Neural progenitor cell (in vitro differentiated cells): ENCODE measurements around the gene TNS3. TPM values are rescaled to one million over a fixed set of nuclear protein-coding genes. Genes with fewer than 3 reads are reported as not detected.

ENCODE experiments used
- DNase-seq: peaks from one replicate; pipeline ENCODE4 v3.0.0-alpha.2; 2016; ENCODE audit warnings: low spot score
- H2AFZ ChIP-seq: fragments of 200-600 bp; sonication (generic); replicated peaks from 2 replicates; pipeline ENCODE4 v1.6.1; 2016; ENCODE audit warnings: antibody characterized with exemption
- H3F3A ChIP-seq: fragments of 200-600 bp; sonication (generic); 2 replicates; pipeline ENCODE4 v1.6.1; 2016; ENCODE audit warnings: antibody characterized with exemption, low read depth
- H3K27ac ChIP-seq: fragments of 200-600 bp; sonication (generic); 2 replicates; pipeline ENCODE4 v1.5.1; 2016; ENCODE audit warnings: mild to moderate bottlenecking
- H3K27me3 ChIP-seq: fragments of 200-600 bp; sonication (generic); 2 replicates; pipeline ENCODE4 v1.6.1; 2016; ENCODE audit warnings: mild to moderate bottlenecking, moderate library complexity
- H3K36me3 ChIP-seq: fragments of 200-600 bp; sonication (generic); 2 replicates; pipeline ENCODE4 v1.5.1; 2016
- H3K4me1 ChIP-seq: fragments of 200-600 bp; sonication (generic); 2 replicates; pipeline ENCODE4 v1.6.1; 2016; ENCODE audit warnings: mixed run types
- H3K4me2 ChIP-seq: fragments of 200-600 bp; sonication (generic); 2 replicates; pipeline ENCODE4 v1.6.1; 2016
- H3K4me3 ChIP-seq: fragments of 200-600 bp; sonication (generic); 2 replicates; pipeline ENCODE4 v1.5.1; 2016
- H3K79me2 ChIP-seq: fragments of 200-600 bp; sonication (generic); 2 replicates; pipeline ENCODE4 v1.6.1; 2016; ENCODE audit warnings: low read depth
- H3K9ac ChIP-seq: fragments of 200-600 bp; sonication (generic); 2 replicates; pipeline ENCODE4 v1.6.1; 2016
- H3K9me3 ChIP-seq: fragments of 200-600 bp; sonication (generic); 2 replicates; pipeline ENCODE4 v1.5.1; 2016; ENCODE audit warnings: low read depth
- H4K20me1 ChIP-seq: fragments of 200-600 bp; sonication (generic); 2 replicates; pipeline ENCODE4 v1.6.1; 2016; ENCODE audit warnings: low read depth
- H3K27ac Mint-ChIP-seq: 3 replicates; pipeline ENCODE4 v1.8.0; 2021; ENCODE audit warnings: mixed read lengths
- H3K27me3 Mint-ChIP-seq: 2 replicates; pipeline ENCODE4 v1.8.0; 2022; ENCODE audit warnings: low read depth, mild to moderate bottlenecking, inconsistent platforms, moderate library complexity, mixed read lengths; ENCODE audit not compliant: insufficient read depth
- H3K36me3 Mint-ChIP-seq: 3 replicates; pipeline ENCODE4 v1.8.0; 2021; ENCODE audit warnings: mixed read lengths
- H3K4me1 Mint-ChIP-seq: 3 replicates; pipeline ENCODE4 v1.8.0; 2021; ENCODE audit warnings: mixed read lengths
- H3K4me3 Mint-ChIP-seq: 3 replicates; pipeline ENCODE4 v1.8.0; 2021; ENCODE audit warnings: mild to moderate bottlenecking, moderate library complexity, mixed read lengths
- H3K9me3 Mint-ChIP-seq: 3 replicates; pipeline ENCODE4 v1.8.0; 2020; ENCODE audit warnings: mixed read lengths
- EZH2 ChIP-seq: fragments of 200-600 bp; sonication (generic); IDR thresholded peaks from 2 replicates; pipeline ENCODE4 v1.6.1; 2017; ENCODE audit warnings: antibody characterized with exemption, mild to moderate bottlenecking, moderate library complexity
- EZH2phosphoT487 ChIP-seq: fragments of 200-600 bp; sonication (generic); IDR thresholded peaks from 2 replicates; pipeline ENCODE4 v1.6.1; 2017; ENCODE audit warnings: antibody characterized with exemption
- total RNA-seq: library from RNA; depleted of rRNA; stranded (reverse); fragments of >200 nt; gene quantifications from 2 replicates; pipeline ENCODE4 v1.2.3, GENCODE V29; 2015; ENCODE audit warnings: low replicate concordance
- TF ChIP-seq, protein P1 (sequence below): fragments of 200-600 bp; sonication (generic); IDR thresholded peaks from 2 replicates; pipeline ENCODE4 v1.5.1; 2017; ENCODE audit warnings: antibody characterized with exemption, mild to moderate bottlenecking

TNS3 gene
- total RNA-seq, 1 donor from 2014 or later: 15.0 TPM

DNA sequence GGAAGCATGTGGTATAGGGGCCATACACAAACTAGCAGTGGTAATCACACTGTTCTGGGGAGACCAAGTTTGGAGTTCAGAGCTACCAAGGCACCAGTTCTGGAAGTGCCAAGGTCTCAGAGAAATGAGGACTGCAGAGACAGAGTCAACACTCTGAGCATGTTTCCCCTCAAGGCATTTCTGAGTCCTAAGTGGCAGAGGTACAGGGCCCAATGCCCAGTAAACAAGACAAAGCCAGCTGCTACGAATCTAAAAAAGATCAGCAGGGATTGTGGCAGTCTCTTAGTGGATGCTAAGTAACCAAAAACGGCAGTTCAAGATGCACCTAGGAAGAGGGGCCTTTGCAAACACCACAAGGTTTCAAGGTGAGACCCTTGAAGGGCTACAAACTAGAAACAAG lies 271.9 kb downstream of the TNS3 start:
- no peak overlapping the region for H2AFZ ChIP-seq
- Mint-ChIP-seq H3K4me3 (no peak overlapping the region), H3K27me3 (peaks cover 2% of the 10 kb centered on the region), H3K9me3 (peaks cover 7% of the 10 kb centered on the region), H3K27ac (no peak overlapping the region), H3K4me1 (peaks cover 13% of the 10 kb centered on the region), H3K36me3 (peaks cover 14% of the 10 kb centered on the region)
- H3K79me2 ChIP-seq: no peaks in the 10 kb centered on the region
- H3K36me3 ChIP-seq: no peaks in the 10 kb centered on the region
- H3K9ac ChIP-seq: no peak overlapping the region
- no peak overlapping the region for H3K4me3 ChIP-seq
- peaks cover 16% of the 10 kb centered on the region for H3K4me1 ChIP-seq
- H3K27me3 ChIP-seq: no peaks in the 10 kb centered on the region
- H3K4me2 ChIP-seq: no peak overlapping the region
- no peak overlapping the region for H3K27ac ChIP-seq
- H3F3A ChIP-seq: no peaks in the 10 kb centered on the region
- no peak for DNase-seq
- H4K20me1 ChIP-seq: no peaks in the 10 kb centered on the region
- no peaks in the 10 kb centered on the region for H3K9me3 ChIP-seq
- TF ChIP-seq, protein P1, sequence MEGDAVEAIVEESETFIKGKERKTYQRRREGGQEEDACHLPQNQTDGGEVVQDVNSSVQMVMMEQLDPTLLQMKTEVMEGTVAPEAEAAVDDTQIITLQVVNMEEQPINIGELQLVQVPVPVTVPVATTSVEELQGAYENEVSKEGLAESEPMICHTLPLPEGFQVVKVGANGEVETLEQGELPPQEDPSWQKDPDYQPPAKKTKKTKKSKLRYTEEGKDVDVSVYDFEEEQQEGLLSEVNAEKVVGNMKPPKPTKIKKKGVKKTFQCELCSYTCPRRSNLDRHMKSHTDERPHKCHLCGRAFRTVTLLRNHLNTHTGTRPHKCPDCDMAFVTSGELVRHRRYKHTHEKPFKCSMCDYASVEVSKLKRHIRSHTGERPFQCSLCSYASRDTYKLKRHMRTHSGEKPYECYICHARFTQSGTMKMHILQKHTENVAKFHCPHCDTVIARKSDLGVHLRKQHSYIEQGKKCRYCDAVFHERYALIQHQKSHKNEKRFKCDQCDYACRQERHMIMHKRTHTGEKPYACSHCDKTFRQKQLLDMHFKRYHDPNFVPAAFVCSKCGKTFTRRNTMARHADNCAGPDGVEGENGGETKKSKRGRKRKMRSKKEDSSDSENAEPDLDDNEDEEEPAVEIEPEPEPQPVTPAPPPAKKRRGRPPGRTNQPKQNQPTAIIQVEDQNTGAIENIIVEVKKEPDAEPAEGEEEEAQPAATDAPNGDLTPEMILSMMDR: no peak
- TF ChIP-seq EZH2phosphoT487 (no peak), EZH2 (no peak)

DNA sequence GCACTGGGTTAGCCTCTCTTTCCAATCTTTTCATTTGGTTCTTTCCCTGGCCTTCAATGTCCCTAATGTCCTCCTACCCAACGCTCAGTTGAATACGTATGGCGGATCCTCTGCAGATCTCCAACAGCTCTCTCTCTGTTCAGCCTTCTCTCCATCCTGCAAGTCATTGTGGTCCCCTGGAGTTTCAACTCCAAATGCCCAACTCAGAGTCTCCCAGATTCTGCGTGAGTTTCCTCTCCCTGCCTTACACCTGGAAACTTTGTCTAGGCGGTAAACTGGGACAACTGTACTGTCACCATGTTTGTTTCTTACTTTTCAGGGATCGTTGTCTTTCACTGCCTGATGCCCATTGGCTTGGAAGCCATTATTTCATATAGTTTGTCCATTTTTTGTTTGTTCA lies 273.1 kb downstream of the TNS3 start:
- Mint-ChIP-seq H3K27me3 (no peaks in the 10 kb centered on the region), H3K4me1 (peaks cover 6% of the 10 kb centered on the region), H3K4me3 (no peak overlapping the region), H3K27ac (no peak overlapping the region), H3K9me3 (peaks cover 7% of the 10 kb centered on the region), H3K36me3 (peaks cover 16% of the 10 kb centered on the region)
- no peaks in the 10 kb centered on the region for H4K20me1 ChIP-seq
- no peak overlapping the region for H2AFZ ChIP-seq
- no peaks in the 10 kb centered on the region for H3K36me3 ChIP-seq
- no peak overlapping the region for H3K4me2 ChIP-seq
- H3K4me1 ChIP-seq: peaks cover 7% of the 10 kb centered on the region
- no peak overlapping the region for H3K4me3 ChIP-seq
- TF ChIP-seq, protein P1: no peak
- TF ChIP-seq EZH2: no peak
- no peak for TF ChIP-seq EZH2phosphoT487
- DNase-seq: no peak
- H3F3A ChIP-seq: no peaks in the 10 kb centered on the region
- no peak overlapping the region for H3K9ac ChIP-seq
- no peaks in the 10 kb centered on the region for H3K9me3 ChIP-seq
- no peaks in the 10 kb centered on the region for H3K27me3 ChIP-seq
- H3K79me2 ChIP-seq: no peaks in the 10 kb centered on the region
- H3K27ac ChIP-seq: no peak overlapping the region

DNA sequence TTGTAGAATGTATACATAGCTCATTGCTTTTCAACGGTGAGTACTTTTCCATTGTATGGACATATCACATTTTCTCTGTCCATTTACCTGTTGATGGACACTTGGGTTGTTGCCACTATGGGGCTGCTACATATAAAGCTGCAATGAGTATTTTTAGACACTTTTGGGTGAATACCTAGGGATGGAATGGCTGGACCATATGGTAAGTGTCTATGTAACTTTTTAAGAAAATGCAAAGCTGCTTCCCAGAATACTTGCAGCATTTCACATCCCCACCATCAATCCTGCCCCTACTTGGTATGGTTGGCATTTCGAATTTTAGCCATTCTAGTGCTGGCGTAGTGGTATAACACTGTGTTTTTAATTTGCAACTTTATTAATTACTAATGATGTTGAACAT lies 274.6 kb downstream of the TNS3 start:
- no peak for TF ChIP-seq EZH2
- TF ChIP-seq, protein P1: no peak
- TF ChIP-seq EZH2phosphoT487: no peak
- H3K4me1 ChIP-seq: peaks cover 3% of the 10 kb centered on the region
- no peak overlapping the region for H3K9ac ChIP-seq
- peaks cover 19% of the 10 kb centered on the region for H3K36me3 Mint-ChIP-seq
- no peak for DNase-seq
- no peak overlapping the region for H3K27ac Mint-ChIP-seq
- H2AFZ ChIP-seq: no peak overlapping the region
- H3K4me2 ChIP-seq: no peak overlapping the region
- H3K36me3 ChIP-seq: no peaks in the 10 kb centered on the region
- H3K27me3 Mint-ChIP-seq: no peaks in the 10 kb centered on the region
- H3K4me3 Mint-ChIP-seq: no peak overlapping the region
- no peaks in the 10 kb centered on the region for H3K9me3 ChIP-seq
- H3K4me1 Mint-ChIP-seq: no peaks in the 10 kb centered on the region
- no peaks in the 10 kb centered on the region for H3K79me2 ChIP-seq
- H3K27me3 ChIP-seq: no peaks in the 10 kb centered on the region
- no peak overlapping the region for H3K4me3 ChIP-seq
- no peaks in the 10 kb centered on the region for H3F3A ChIP-seq
- H3K9me3 Mint-ChIP-seq: peaks cover 6% of the 10 kb centered on the region
- H3K27ac ChIP-seq: no peak overlapping the region
- H4K20me1 ChIP-seq: no peaks in the 10 kb centered on the region
